Right renal cortex interstitium (tissue), 3 donors: ENCODE measurements around the gene GPNMB. TPM values are rescaled to one million over a fixed set of nuclear protein-coding genes. Genes with fewer than 3 reads are reported as not detected.

Source experiments
- DNase-seq, 3 donors: peaks; one replicate each; pipeline ENCODE4 v3.0.0-alpha.2; 2013; ENCODE audit warnings: low read depth in 3 of 3, low spot score in 2 of 3
- polyA plus RNA-seq, 3 donors: library from polyadenylated mRNA; unstranded; fragments of 120-200 nt; gene quantifications; one replicate each; pipeline ENCODE4 v1.2.1, GENCODE V29; 2013; ENCODE audit not compliant: insufficient read length in 3 of 3

GPNMB gene
- polyA plus RNA-seq, 3 donors: 30.3 to 33.7 (median 31.8) TPM

DNA sequence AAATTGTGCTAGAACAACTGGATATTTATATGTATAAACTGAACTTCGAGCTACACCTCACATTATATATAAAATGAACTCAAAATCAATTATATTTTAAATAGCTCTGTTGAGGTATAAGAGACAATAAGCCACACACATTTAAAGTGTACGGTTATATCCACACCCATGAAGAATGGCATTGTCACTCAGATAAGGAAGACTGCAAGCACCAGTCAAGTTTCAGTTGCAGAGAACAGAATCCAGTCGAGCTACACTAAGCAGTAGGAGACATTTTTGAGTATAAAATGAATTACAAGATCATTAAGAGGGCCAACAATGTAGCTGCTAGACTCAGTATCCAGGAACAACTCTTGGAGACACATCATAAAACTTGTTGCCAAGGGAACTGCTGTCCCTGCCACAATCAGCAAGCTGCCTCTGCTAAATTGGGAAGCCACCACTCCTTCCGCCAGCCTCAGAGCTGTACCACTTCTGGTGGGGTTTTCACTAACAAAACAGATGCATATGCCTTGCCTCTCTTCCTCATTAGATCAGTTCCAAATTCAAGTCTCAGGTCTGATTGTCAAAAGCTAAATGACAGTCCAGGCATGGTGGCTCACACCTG lies 19.6 kb upstream of the GPNMB start:
- DNase-seq: no peak

DNA sequence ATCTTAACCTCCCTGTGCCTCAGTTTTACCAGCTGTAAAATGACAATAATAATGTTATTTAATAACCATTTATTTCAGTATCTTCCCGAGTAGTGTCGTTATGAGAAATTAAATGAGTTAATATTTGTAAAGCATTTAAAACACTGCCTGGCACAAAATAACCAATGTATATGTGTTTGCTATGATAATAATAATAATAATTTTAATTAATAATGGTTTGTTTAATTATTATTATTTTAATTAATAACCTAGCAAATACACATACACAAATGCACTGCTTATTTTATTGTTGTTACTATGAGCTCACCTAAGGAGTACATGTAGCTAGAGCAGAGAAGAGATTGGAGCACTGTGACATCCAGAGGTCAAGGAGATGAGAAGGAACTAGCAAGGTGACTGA lies 18.2 kb upstream of the GPNMB start:
- DNase-seq: no peak

DNA sequence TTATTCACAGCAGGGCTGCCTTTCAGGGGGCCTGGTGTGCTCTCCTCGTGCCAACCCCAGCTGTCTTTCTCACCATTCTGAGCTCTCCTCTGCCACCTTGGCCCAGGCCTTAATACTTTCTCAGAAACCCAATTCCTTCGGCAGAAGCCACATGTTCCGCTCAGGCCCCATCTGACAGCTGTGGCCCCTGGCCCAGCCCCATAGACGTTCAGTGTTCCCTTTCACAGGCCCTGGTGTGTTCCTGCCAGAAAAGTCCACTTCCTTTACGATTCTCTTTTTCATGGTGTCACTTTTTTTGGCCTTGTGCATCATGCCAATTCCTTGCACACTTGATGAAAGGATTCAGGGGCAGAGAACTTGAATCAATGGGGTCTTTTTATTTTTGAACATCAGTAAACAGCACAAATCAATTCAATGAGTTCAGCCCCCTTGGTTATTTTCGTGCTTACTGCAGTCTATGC lies 15.9 kb upstream of the GPNMB start:
- DNase-seq: no peak

DNA sequence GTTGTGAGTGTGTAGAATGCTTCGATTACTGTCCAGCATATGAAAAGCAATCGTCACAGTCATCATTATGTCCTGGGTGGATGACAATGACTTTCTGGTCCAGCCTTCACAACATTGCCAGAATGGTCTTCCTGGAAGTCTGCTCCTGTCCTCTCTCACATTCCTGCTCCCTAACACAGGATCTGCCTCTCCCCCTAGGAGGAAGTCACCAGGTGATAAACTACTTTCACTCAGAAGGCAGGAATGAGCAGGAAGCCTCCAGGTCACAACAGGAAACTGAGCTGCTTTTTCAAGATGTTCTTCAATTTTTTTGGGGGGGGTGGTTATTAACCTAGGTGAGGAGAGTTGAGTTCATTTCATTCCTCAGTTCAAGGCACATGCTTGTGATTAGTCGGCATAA lies 13.6 kb upstream of the GPNMB start:
- no peak for DNase-seq

DNA sequence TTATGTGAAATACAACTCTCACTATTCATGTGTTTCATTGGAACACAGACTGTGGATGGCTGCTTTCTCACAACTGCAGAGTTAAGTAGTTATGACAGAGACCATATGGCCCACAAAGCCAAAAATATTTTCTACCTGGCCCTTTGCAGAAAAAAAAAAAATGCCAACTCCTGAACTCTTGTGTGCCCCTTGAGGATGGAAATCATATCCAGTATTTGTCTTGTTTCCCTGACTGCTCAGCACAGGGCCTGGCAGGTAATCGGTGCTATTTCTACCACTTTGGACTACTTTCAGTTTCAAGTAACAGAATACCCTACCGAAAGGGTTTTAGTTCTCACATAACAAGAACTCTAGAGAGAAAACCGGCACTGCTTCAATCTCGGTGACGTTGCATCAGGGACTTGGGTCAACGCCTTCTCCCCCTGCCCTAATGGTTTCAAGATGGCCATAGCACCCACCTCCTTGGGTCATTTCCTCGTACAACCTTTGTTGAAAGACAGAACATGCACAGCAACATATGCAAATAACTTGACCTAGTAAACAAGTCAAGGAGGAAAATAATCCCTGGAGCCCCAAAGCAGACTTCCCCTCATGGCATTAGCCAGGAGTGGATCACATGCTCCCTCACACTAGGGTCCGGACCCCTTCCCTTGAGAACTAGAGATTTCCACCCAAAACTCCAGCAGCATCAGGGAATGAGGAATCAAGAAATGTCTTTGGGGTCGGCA lies 11.8 kb upstream of the GPNMB start:
- DNase-seq: no peak

DNA sequence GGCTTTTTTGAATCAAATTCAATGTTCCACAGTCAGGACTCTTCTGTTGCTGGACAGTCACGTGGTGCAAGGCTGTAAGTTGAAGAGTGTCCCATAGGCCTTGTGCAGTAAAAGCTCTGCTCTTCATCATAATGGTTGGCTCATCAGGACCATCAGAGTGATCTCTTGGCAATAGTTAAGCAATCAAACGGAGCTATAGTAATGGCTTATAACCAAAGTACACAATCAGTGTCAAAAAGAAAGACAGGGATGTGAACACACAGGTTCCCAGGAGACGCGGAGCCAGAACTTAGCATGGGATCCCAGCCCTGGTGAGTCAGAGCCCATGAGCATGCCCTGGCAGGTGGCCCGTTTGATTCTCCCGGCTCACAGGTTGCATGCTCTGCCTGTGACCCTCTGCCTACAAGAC lies 10.8 kb upstream of the GPNMB start:
- no peak for DNase-seq

DNA sequence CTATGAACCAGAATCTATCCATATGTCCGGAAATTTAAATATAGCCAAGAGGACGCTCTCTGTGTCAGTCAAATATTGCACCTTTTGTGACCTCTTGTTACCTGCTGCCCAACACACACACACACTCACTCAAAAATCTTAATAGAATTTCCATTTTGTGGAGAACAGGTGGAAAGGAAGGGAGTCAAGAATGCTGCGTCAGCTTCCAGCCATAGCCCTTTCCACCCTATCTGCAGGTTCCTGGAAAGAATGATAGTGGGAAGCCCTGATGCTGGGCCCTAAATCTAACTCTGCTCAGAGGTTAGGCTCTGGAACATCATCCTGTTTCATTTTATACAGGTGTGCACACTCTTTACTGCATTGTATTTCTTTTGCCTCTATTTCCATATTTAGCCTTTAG lies 9.6 kb upstream of the GPNMB start:
- no peak for DNase-seq

DNA sequence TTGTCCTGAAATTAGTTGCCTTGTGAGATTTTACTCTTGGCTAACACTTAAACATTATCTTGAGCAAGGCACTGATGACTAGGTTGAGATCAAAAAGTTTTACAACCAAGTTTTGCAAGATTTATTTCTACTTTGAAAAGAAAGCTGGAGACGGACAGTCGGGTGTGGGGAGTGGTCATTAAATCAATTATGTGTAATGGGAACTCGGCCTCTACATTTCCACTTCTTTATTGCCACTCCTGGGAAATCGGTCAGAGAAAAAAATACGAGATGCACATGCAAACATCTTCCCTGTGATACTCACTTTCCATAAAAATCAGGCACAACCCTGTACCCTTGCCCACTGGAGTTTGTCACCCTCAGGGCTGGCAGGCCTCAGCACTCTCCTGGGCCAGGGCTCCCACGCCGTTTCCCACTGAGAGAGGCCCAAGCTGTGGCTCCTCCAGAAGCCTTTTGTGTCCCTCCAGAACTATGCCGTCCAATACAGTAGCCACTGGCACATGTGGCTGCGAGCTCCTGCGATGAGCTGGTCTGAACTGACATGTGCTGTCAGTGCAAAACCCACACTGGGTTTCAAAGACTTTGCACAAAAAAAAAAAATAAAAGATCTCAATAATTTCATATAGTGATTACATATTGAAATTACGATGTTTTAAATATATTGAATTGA lies 7.5 kb upstream of the GPNMB start:
- no peak for DNase-seq

DNA sequence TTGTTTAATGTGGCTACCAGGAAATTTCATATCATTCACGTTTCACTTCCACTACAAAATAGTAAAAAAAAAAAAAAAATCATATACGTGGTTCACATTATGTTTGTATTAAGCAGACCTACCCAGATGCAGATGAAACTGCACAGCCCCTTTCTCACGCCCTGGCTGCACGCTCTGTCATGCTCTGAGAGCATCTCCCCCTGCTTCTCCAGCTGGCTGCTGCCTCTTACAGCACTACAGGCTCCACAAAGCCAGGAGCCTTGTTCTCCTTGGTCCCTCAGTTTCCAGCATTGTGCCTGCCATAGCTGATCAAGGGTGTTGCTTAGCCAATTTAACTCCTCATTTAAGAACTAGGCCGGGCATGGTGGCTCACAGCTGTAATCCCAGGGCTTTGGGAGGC lies 6.9 kb upstream of the GPNMB start:
- DNase-seq: no peak

DNA sequence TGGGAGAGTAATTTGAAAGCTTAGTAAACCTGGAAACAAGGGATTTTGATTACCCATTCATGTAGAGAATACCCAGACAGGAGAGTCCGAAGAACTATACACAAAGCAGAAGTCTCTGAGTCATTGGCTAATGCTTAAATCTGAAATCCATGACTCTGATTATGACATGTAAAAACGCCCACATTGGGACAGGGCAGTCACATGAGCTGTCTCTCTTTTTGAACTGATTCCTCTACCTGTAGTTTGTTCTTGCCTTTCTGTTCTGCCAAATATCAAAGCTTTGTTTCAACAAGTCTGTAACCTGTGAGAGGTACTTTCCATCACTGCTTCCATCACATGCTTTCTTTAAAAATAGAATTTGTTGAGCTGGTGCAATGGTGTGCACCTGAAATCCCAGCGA lies 4.3 kb upstream of the GPNMB start:
- DNase-seq: no peak

DNA sequence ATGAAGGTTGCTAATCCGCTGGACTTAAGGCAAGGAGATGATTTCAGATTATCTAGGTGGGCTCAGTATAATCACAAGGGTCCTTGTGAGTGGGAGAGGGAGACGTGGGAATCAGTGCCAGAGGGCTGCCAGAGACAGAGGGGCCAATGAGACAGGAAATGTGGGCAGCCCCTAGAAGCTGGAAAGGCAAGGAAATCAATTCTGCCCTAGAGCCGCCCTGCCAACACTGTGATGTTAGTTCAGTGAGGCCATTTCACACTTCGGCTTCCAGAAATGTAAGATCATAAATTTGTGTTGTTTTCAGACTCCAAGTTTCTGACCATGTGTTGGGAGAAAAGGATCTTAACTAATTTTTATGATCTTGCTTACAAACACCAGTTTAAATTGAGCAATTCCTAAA lies 3.6 kb upstream of the GPNMB start:
- DNase-seq: no peak

DNA sequence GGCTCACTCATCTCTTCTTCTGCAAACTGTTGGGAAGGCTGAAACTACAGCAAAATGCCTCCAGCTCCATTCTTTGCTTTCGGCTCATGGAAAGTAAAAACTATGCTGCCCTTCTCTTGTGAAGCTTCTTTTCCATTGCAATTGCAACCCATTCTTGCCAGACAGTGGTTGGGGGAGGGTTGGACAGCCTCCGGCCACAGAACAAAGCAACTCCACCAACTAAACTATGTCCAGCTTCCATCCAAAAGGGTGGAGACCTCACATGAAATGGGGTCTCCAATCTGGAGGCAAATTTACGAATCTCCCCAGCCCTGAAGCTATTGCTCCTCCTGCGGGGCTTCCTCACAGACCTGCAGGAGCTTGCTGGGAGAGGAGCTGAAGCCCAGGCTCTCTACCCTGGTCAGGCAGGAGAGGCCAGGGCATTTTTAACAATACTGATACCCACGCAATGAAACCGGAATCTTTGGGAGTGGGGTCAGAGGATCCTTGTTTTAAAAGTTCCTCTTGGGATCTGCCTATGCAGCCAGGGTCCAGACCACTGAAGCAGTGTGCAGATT lies 549 bp downstream of the GPNMB start:
- DNase-seq: no peak

DNA sequence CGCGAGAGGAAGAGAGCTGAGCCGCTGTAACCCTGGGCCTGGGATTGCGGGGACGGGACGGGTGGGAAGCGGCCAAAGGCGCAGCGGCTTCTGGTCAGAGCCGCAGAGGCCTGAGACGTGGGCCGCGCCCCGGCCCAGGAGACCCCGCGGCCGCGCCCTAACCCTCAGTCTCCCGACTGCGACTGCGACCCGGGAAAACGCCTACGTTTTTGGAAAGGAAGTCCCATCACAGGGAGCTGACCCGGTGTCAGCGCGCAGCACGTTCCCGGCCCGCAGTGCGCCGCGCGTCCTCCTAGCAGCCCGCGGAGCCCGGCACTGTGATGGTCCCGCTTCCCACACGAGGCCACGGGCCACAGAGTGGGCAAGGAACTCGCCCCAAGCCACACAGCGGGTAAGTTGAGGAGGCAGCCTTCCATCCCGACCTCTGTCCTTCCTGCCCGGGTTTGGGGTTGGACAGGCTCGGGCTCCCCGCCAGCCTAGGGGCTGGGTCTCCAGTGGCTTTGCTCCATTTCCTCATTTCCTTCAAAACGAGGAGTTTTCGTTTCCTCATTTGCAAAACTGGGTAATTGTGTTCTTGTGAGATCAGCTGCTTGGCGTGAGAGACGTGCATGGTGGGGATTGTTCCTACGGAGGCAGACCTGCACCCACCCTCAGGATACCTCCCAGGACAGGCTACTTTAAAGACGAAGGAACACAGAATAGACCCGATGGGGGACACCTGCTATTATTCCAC lies 1.2 kb downstream of the GPNMB start:
- DNase-seq: no peak

DNA sequence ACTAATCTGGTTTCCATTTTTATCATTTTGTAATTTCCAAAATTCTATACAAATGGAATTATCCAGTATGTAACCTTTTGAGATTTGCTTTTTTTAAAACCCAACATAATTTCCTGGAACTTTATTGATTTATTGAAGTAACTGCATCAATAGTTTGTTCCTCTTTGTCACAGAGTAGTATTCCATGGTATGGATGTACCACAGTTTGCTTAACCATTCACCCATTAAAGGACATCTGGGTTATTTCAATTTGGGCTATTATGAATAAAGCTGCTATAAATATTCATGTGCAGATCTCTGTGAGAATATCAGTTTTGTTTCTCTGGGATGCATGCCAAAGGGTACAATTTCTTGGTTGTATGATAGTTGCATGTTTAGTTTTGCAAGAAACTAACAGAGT lies 2.9 kb downstream of the GPNMB start:
- no peak for DNase-seq

DNA sequence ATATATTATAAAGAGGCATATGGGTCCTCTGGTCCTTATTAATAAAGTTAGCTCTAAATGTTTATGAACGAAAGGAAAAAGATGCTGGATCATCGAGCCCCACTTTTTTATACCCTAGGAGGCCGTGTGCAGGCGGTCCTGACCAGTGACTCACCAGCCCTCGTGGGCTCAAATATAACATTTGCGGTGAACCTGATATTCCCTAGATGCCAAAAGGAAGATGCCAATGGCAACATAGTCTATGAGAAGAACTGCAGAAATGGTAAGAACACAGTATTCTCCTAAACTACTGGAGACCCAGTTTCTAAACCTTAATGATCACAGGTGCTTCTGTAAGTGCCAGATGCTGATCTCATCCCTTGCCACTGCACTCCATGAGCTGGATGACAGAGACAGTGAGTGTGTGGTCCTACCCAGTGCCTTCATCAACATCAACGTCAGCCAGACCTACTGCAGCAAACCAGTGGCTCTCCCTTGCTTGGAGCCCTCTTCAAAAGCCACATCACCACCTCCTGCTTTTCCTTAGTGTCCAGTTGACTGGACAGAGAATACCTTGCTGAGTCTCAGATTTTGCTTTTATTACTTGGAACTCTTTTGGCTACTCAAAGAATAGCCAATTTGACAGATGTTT lies 7.6 kb downstream of the GPNMB start:
- no peak for DNase-seq

DNA sequence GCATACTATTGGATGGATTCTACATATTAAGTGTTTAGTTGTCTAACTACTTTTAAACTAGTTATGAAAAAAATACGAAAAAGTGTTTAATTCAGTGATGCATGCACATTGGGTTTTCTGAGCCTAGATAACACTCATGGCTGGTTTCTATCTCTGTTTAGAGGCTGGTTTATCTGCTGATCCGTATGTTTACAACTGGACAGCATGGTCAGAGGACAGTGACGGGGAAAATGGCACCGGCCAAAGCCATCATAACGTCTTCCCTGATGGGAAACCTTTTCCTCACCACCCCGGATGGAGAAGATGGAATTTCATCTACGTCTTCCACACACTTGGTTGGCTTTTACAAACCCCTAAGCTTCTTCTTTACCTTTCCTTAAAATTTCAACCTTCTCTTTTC lies 10.2 kb downstream of the GPNMB start:
- no peak for DNase-seq

DNA sequence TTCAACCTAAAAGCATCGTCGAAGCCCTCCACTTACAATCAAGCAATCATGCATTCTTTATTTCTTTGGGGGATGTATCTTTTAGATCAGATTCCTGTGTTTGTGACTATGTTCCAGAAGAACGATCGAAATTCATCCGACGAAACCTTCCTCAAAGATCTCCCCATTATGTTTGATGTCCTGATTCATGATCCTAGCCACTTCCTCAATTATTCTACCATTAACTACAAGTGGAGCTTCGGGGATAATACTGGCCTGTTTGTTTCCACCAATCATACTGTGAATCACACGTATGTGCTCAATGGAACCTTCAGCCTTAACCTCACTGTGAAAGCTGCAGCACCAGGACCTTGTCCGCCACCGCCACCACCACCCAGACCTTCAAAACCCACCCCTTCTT lies 13.8 kb downstream of the GPNMB start:
- DNase-seq: no peak

DNA sequence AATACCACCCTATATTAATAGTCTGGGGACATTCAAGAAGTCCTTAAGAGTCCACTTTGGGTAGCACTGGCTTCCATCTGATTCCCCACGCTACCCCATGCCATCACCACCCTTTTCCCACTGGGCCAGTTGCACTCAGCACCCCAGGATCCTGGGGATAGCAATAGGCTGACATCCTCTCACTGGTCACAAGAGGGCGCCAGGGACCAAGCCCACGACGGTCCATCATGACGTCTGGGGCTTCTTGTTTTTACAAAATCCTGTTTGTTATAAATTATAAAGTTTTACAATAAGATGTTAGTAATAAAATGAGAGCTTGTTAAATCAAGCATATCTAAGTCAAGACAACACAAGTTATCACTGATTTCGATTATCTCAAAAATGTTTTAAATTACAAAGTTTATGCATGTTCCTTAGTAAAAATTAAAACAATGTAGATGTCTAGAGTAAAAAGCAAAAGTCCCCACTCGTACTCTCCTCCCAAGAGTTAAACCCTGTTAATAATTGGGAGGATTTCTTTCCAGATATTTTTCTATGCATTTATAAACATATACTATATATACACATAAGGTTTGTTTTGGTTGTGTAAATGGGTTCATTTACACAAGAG lies 15.4 kb downstream of the GPNMB start:
- DNase-seq: no peak

DNA sequence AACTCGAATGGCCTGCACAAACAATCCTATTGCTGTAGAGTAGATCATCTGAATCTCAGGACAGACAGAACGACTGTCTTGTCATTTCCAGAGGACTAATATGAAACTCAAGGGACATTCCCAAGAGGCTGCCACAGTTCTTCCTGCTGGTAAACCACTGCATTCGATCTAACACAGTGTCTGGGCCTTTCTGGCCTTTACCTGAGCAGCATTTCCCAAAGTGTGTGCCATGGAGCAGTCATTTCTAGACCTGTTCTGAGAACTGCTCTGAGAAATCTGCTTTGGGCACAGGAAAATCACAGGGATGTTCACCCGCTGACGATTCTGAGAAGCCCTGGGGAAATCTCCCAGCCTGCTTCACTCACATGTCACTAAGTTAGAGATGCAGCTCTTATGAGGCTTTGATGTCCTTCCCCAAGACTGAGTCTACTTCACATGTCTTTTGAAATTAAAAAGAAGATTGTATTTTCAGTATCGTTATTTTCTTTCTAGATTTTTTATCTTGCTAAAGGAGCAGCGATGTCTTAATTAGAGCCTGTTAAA lies 18.4 kb downstream of the GPNMB start:
- DNase-seq: no peak

DNA sequence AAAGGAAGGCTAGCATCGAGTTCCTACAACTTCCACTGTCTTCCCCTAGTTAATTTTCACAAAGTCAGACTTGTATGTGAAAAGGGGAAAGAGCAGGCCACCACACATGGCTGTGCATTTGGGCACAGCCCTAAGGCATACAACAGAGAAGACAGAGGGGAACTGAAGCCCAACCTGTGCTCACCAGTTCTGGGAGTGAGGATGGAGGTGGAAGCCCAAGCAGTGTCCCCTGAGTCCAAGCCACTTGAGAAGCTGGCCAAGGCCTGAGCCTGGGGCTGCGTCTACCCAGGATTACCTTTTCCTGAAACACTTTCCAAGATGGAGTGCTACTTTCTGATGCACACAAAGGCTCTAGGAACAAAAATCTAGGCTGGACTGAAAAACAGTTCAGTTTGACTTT lies 20.3 kb downstream of the GPNMB start:
- DNase-seq: no peak
